Stomach (tissue), 9 donors: ENCODE measurements around the gene COX7A1. TPM values are rescaled to one million over a fixed set of nuclear protein-coding genes. Genes with fewer than 3 reads are reported as not detected.

Source experiments
- DNase-seq, 2 donors: peaks; one replicate each; pipeline versions ENCODE4 v3.0.0 to v3.0.0-alpha.2; 2013 to 2019
- H3K27ac ChIP-seq, 5 donors: fragments of 200-600 bp in 4 of 5; sonication (generic) in 4 of 5; one replicate each; pipeline ENCODE4 v1.5.1; 2013 to 2019; ENCODE audit warnings: mild to moderate bottlenecking in 1 of 5, moderate library complexity in 1 of 5
- H3K27me3 ChIP-seq, 3 donors: fragments of 200-600 bp; sonication (generic); one replicate each; pipeline ENCODE4 v1.5.1; 2017 to 2019; ENCODE audit warnings: mixed run types in 1 of 3
- H3K36me3 ChIP-seq, 4 donors: fragments of 200-600 bp; sonication (generic); 1 replicate in 3 of 4; 2 replicates in 1 of 4; pipeline ENCODE4 v1.5.1; 2016 to 2019
- H3K4me1 ChIP-seq, 4 donors: fragments of 200-600 bp; sonication (generic); one replicate each; pipeline ENCODE4 v1.5.1; 2016 to 2019
- H3K4me3 ChIP-seq, 4 donors: fragments of 200-600 bp; sonication (generic) in 3 of 4; one replicate each; pipeline ENCODE4 v1.5.1; 2016 to 2019; ENCODE audit warnings: mild to moderate bottlenecking in 1 of 4
- H3K9me3 ChIP-seq, 4 donors: fragments of 200-600 bp; sonication (generic); one replicate each; pipeline ENCODE4 v1.5.1; 2016 to 2019
- EP300 ChIP-seq: sonication (generic); formaldehyde crosslinking; IDR thresholded peaks from one replicate; pipeline ENCODE4 v1.6.1; 2017; ENCODE audit warnings: antibody characterized with exemption
- POLR2A ChIP-seq, 4 donors: fragments of 450-650 bp; IDR thresholded peaks; one replicate each; pipeline ENCODE4 v1.6.1; 2016; ENCODE audit warnings: antibody characterized with exemption in 4 of 4, control low read depth in 2 of 4, mild to moderate bottlenecking in 1 of 4, moderate library complexity in 1 of 4
- POLR2AphosphoS5 ChIP-seq, 3 donors: sonication (generic); formaldehyde crosslinking; IDR thresholded peaks; one replicate each; pipeline ENCODE4 v1.6.1; 2016; ENCODE audit warnings: antibody characterized with exemption in 3 of 3
- WGBS, 5 donors: extraction: QIAGEN DNeasy Blood & Tissue Kit in 3 of 5; methylation state at CpG; one replicate each; pipeline versions ENCODE4 v1.1.5 to v1.1.7; 2013 to 2018; 5-methylcytosine and 5-hydroxymethylcytosine counted together
- intact Hi-C: fragments of 100-400 bp; cut with DNase I; formaldehyde crosslinking; loops from one replicate; pipeline ENCODE4 v1.15.1; 2023; ENCODE audit warnings: low total_unique reads
- polyA plus RNA-seq, 3 donors: library from polyadenylated mRNA; stranded (reverse); fragments of 200-250 nt; gene quantifications; one replicate each; pipeline ENCODE4 v1.2.3, GENCODE V29; 2013
- total RNA-seq, 5 donors: library from RNA; depleted of rRNA; stranded (reverse); fragments of >200 nt; gene quantifications; one replicate each; pipeline versions ENCODE4 v1.1.0 to v1.2.3, GENCODE V29; 2014 to 2016
- TF ChIP-seq, protein P1 (sequence below), 7 experiments: fragments of 450-650 bp in 4 of 7; fragments of 200-600 bp in 3 of 7; sonication (generic) in 3 of 7; IDR thresholded peaks; one replicate each; pipeline ENCODE4 v1.5.1; 2016 to 2019; ENCODE audit warnings: antibody characterized with exemption in 7 of 7, control low read depth in 2 of 7, mild to moderate bottlenecking in 1 of 7
- donor health status: healthy with polysubstance abuse.
- donor health status: Bipolar disorder and iron deficiency.
- donor health status: healthy.

COX7A1 gene
- total and polyA plus RNA-seq, 8 donors, result 4.0 to 43.4 (median 21.0) TPM; not detected in 1

DNA sequence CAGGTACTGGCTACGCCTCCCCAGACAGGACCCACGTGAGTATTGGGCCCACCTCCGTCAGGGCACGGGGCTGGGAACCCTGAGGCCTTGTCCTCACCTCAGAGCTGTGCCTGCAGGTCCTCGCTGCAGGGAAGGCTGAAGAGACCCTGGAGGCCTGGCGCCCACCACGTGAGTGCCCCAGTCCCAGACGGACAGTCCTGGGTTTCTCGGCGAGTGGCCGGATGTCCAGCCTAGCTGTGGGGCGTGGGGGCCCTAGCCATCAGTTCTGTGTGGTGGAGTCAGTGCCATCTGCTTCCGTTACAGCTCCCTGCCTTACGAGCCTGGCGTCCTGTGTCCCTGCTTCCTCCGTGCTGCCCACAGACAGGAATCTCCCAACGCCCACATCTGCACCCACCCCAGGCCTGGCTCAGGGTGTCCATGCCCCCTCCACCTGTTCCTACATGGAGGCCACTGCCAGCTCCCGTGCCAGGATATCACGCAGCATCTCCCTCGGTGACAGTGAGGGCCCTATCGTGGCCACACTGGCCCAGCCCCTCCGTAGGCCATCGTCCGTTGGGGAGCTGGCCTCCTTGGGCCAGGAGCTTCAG lies 49.1 kb downstream of the COX7A1 start:
- intact Hi-C loops, result no loop called here
- peaks cover 0 to 35% (median 19%) of the 10 kb centered on the region in 4 donors for H3K36me3 ChIP-seq
- H3K4me1 ChIP-seq, result no peaks in the 10 kb centered on the region
- no peak for DNase-seq
- WGBS, 5 donors, result 90 to 95% (median 92%) methylated on average over 13 to 24 of the region's 24 CpGs
- TF ChIP-seq POLR2AphosphoS5 (IDR thresholded peaks at IDR 0.05) (no peak), EP300 (no peak), POLR2A (IDR thresholded peaks at IDR 0.05) (no peak)
- TF ChIP-seq, protein P1, sequence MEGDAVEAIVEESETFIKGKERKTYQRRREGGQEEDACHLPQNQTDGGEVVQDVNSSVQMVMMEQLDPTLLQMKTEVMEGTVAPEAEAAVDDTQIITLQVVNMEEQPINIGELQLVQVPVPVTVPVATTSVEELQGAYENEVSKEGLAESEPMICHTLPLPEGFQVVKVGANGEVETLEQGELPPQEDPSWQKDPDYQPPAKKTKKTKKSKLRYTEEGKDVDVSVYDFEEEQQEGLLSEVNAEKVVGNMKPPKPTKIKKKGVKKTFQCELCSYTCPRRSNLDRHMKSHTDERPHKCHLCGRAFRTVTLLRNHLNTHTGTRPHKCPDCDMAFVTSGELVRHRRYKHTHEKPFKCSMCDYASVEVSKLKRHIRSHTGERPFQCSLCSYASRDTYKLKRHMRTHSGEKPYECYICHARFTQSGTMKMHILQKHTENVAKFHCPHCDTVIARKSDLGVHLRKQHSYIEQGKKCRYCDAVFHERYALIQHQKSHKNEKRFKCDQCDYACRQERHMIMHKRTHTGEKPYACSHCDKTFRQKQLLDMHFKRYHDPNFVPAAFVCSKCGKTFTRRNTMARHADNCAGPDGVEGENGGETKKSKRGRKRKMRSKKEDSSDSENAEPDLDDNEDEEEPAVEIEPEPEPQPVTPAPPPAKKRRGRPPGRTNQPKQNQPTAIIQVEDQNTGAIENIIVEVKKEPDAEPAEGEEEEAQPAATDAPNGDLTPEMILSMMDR (IDR thresholded peaks at IDR 0.05), result no peak
- H3K4me3 ChIP-seq, result no peak overlapping the region
- H3K27ac ChIP-seq, result no peak overlapping the region
- H3K9me3 ChIP-seq, result no peaks in the 10 kb centered on the region
- no peaks in the 10 kb centered on the region for H3K27me3 ChIP-seq

DNA sequence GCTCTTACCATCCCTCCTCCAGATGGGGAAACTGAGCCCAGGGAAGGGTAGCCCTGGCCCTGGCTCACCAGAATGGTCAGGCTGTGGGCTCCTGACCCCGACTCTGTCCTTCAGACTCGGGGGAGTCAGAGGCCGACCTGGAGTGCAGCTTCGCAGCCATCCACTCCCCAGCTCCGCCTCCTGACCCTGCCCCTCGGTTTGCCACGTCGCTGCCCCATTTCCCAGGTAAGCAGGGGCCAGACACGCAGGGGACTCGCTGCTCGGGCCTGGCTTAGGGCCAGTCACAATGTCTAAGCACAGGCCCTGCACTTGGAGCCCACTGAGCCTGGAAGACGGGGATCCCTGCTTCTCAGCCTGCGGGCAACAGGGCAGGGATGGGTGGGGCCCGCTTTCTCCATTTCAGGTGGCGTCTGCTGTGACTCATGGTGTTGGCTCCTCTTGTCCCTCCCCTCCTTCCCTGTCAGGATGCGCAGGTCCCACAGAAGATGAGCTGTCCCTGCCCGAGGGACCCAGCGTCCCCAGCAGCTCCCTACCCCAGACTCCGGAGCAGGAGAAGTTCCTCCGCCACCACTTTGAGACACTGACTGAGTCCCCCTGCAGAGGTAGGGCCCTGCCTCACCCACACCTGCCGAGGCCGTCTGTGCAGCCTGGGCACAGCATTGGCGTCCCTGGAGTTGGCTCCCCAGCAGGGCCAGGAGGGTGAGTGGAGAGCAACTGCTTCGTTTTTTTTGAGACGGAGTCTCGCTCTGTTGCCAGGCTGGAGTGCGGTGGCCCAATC lies 50.5 kb downstream of the COX7A1 start:
- no peak overlapping the region for H3K27ac ChIP-seq
- peaks cover 0 to 21% (median 13%) of the 10 kb centered on the region in 4 donors for H3K36me3 ChIP-seq

More for the DNA sequence above, 50.5 kb downstream of the COX7A1 start:
- Histone ChIP-seq H3K27me3 (no peaks in the 10 kb centered on the region), H3K4me3 (no peak overlapping the region), H3K9me3 (no peaks in the 10 kb centered on the region), H3K4me1 (no peaks in the 10 kb centered on the region)
- TF ChIP-seq POLR2AphosphoS5 (IDR thresholded peaks at IDR 0.05) (no peak), EP300 (no peak), POLR2A (IDR thresholded peaks at IDR 0.05) (no peak)
- TF ChIP-seq, protein P1 (IDR thresholded peaks at IDR 0.05), result no peak
- DNase-seq, result no peak
- 90 to 92% (median 91%) methylated on average over 23 to 27 of the region's 27 CpGs for WGBS, 5 donors
- intact Hi-C loops, result no loop called here

Other genes starting within 250 kb of the COX7A1 start
- 10 to 100 TPM in 1 of 5 donors, 1 to 10 TPM in 1, not detected in 3; 5.0 to 12.5 TPM for gene HCST, start 249.9 kb downstream of the COX7A1 start, total RNA-seq
- gene HCST, start 249.9 kb downstream of the COX7A1 start, polyA plus RNA-seq, result 10 to 100 TPM in 1 of 3 donors, 1 to 10 TPM in 2; 8.2 to 11.3 (median 9.2) TPM
- 10 to 100 TPM in 2 of 5 donors, 1 to 10 TPM in 1, not detected in 2; 9.4 to 72.3 (median 14.1) TPM for gene TYROBP, start 244.2 kb downstream of the COX7A1 start, total RNA-seq
- 100 to 1,000 TPM in 1 of 3 donors, 10 to 100 TPM in 2; 38.4 to 106 (median 87.2) TPM for gene TYROBP, start 244.2 kb downstream of the COX7A1 start, polyA plus RNA-seq
- gene LRFN3, start 216.1 kb downstream of the COX7A1 start, total RNA-seq, result 10 to 100 TPM in 2 of 5 donors, 1 to 10 TPM in 2, under 1 TPM in 1; 0.73 to 48.1 (median 4.0) TPM
- 1 to 10 TPM; 2.0 to 6.7 (median 2.6) TPM for gene LRFN3, start 216.1 kb downstream of the COX7A1 start, polyA plus RNA-seq
- 10 to 100 TPM in 3 of 5 donors, 1 to 10 TPM in 1, not detected in 1; 8.0 to 38.1 (median 21.1) TPM for gene SDHAF1, start 157.3 kb downstream of the COX7A1 start, total RNA-seq
- gene SDHAF1, start 157.3 kb downstream of the COX7A1 start, polyA plus RNA-seq, result 10 to 100 TPM; 19.2 to 31.2 (median 28.3) TPM
- gene SYNE4, start 143.6 kb downstream of the COX7A1 start, total RNA-seq, result 10 to 100 TPM in 1 of 5 donors, 1 to 10 TPM in 3, not detected in 1; 1.3 to 11.2 (median 5.4) TPM
- gene SYNE4, start 143.6 kb downstream of the COX7A1 start, polyA plus RNA-seq, result 1 to 10 TPM; 3.5 to 5.8 (median 4.6) TPM
- gene ALKBH6, start 138.2 kb downstream of the COX7A1 start, total RNA-seq, result 100 to 1,000 TPM in 2 of 5 donors, 10 to 100 TPM in 1, 1 to 10 TPM in 2; 8.8 to 187 (median 44.2) TPM
- gene ALKBH6, start 138.2 kb downstream of the COX7A1 start, polyA plus RNA-seq, result 10 to 100 TPM in 2 of 3 donors, 1 to 10 TPM in 1; 9.8 to 25.8 (median 13.7) TPM
- 10 to 100 TPM in 1 of 5 donors, 1 to 10 TPM in 4; 1.8 to 17.1 (median 7.5) TPM for gene CLIP3, start 119.6 kb downstream of the COX7A1 start, total RNA-seq
- 1 to 10 TPM; 4.5 to 8.3 (median 5.5) TPM for gene CLIP3, start 119.6 kb downstream of the COX7A1 start, polyA plus RNA-seq
- gene THAP8, start 98.2 kb downstream of the COX7A1 start, total RNA-seq, result 10 to 100 TPM in 1 of 5 donors, 1 to 10 TPM in 1, under 1 TPM in 2, not detected in 1; 0.29 to 12.8 (median 5.1) TPM
- 1 to 10 TPM; 4.4 to 4.7 (median 4.7) TPM for gene THAP8, start 98.2 kb downstream of the COX7A1 start, polyA plus RNA-seq
- gene WDR62, start 97.5 kb downstream of the COX7A1 start, total RNA-seq, result 10 to 100 TPM in 1 of 5 donors, 1 to 10 TPM in 3, under 1 TPM in 1; 0.29 to 15.2 (median 2.7) TPM
- gene WDR62, start 97.5 kb downstream of the COX7A1 start, polyA plus RNA-seq, result 1 to 10 TPM in 2 of 3 donors, under 1 TPM in 1; 0.31 to 1.3 (median 1.2) TPM
- not detected for gene OVOL3, start 41.3 kb downstream of the COX7A1 start, total RNA-seq
- not detected for gene OVOL3, start 41.3 kb downstream of the COX7A1 start, polyA plus RNA-seq
- 100 to 1,000 TPM in 1 of 5 donors, 10 to 100 TPM in 4; 16.2 to 199 (median 42.8) TPM for gene POLR2I, start 37.6 kb downstream of the COX7A1 start, total RNA-seq
- gene POLR2I, start 37.6 kb downstream of the COX7A1 start, polyA plus RNA-seq, result 100 to 1,000 TPM in 2 of 3 donors, 10 to 100 TPM in 1; 84.0 to 123 (median 117) TPM
- 100 to 1,000 TPM in 1 of 5 donors, 10 to 100 TPM in 4; 32.1 to 263 (median 71.0) TPM for gene TBCB, start 37.0 kb downstream of the COX7A1 start, total RNA-seq
- 100 to 1,000 TPM; 137 to 165 (median 140) TPM for gene TBCB, start 37.0 kb downstream of the COX7A1 start, polyA plus RNA-seq
- gene CAPNS1, start 12.4 kb downstream of the COX7A1 start, total RNA-seq, result 100 to 1,000 TPM in 4 of 5 donors, 10 to 100 TPM in 1; 93.7 to 188 (median 115) TPM
- gene CAPNS1, start 12.4 kb downstream of the COX7A1 start, polyA plus RNA-seq, result 100 to 1,000 TPM; 500 to 575 (median 554) TPM
- 10 to 100 TPM in 1 of 5 donors, 1 to 10 TPM in 3, under 1 TPM in 1; 0.45 to 16.3 (median 2.3) TPM for gene ZNF565, start 62.2 kb upstream of the COX7A1 start, total RNA-seq
- 1 to 10 TPM; 2.1 to 3.4 (median 2.3) TPM for gene ZNF565, start 62.2 kb upstream of the COX7A1 start, polyA plus RNA-seq
- 100 to 1,000 TPM in 1 of 5 donors, 10 to 100 TPM in 3, 1 to 10 TPM in 1; 8.7 to 108 (median 63.5) TPM for gene ZNF146, start 62.7 kb upstream of the COX7A1 start, total RNA-seq
- gene ZNF146, start 62.7 kb upstream of the COX7A1 start, polyA plus RNA-seq, result 10 to 100 TPM; 19.2 to 24.7 (median 22.2) TPM
- gene ZFP14, start 226.8 kb upstream of the COX7A1 start, total RNA-seq, result 1 to 10 TPM in 4 of 5 donors, under 1 TPM in 1; 0.29 to 9.2 (median 5.9) TPM
- 1 to 10 TPM in 2 of 3 donors, under 1 TPM in 1; 0.68 to 2.0 (median 1.2) TPM for gene ZFP14, start 226.8 kb upstream of the COX7A1 start, polyA plus RNA-seq